OCI-LY1 (cell line): Measurements from ENCODE around the gene TRPM5.

Source experiments
- H2AFZ ChIP-seq: fragments of 200-600 bp; sonication (generic), shearing (Covaris generic); 2 replicates; pipeline ENCODE4 v1.6.0; 2014; ENCODE audit warnings: antibody characterized with exemption, mild to moderate bottlenecking, low read length
- H3F3A ChIP-seq: fragments of 200-600 bp; sonication (generic), shearing (Covaris generic); 2 replicates; pipeline ENCODE4 v1.6.0; 2014; ENCODE audit warnings: mild to moderate bottlenecking, antibody characterized with exemption, low read length, moderate library complexity; ENCODE audit not compliant: insufficient read depth
- H3K27ac ChIP-seq: fragments of 200-600 bp; sonication (generic); 2 replicates; pipeline ENCODE4 v1.5.1; 2014; ENCODE audit warnings: low read length, mixed run types, mild to moderate bottlenecking, low read depth; ENCODE audit not compliant: poor library complexity, severe bottlenecking
- H3K27me3 ChIP-seq: fragments of 200-600 bp; sonication (generic); 2 replicates; pipeline ENCODE4 v1.6.0; 2014; ENCODE audit warnings: antibody characterized with exemption, mild to moderate bottlenecking, low read length, moderate library complexity; ENCODE audit not compliant: insufficient read depth
- H3K36me3 ChIP-seq: fragments of 200-600 bp; sonication (generic); 2 replicates; pipeline ENCODE4 v1.6.1; 2014; ENCODE audit warnings: mild to moderate bottlenecking, antibody characterized with exemption, low read length, moderate library complexity, mixed read lengths; ENCODE audit not compliant: insufficient read depth
- H3K4me1 ChIP-seq: fragments of 200-600 bp; sonication (generic); 2 replicates; pipeline ENCODE4 v1.5.1; 2014; ENCODE audit warnings: mild to moderate bottlenecking, low read length, moderate library complexity; ENCODE audit not compliant: insufficient read depth, severe bottlenecking
- H3K4me2 ChIP-seq: fragments of 200-600 bp; sonication (generic), shearing (Covaris generic); 2 replicates; pipeline ENCODE4 v1.6.1; 2014; ENCODE audit warnings: low read length
- H3K4me3 ChIP-seq: fragments of 200-600 bp; sonication (generic); 2 replicates; pipeline ENCODE4 v1.5.1; 2014; ENCODE audit warnings: low read length, low read depth, mild to moderate bottlenecking, mixed read lengths; ENCODE audit not compliant: poor library complexity, severe bottlenecking
- H3K79me2 ChIP-seq: fragments of 200-600 bp; shearing (Covaris generic); 2 replicates; pipeline ENCODE4 v1.6.1; 2016; ENCODE audit warnings: mixed run types, low read length, mixed read lengths; ENCODE audit not compliant: insufficient read depth
- H3K9ac ChIP-seq: fragments of 200-600 bp; sonication (generic), shearing (Covaris generic); 2 replicates; pipeline ENCODE4 v1.6.1; 2014; ENCODE audit warnings: mild to moderate bottlenecking, low read length, mixed read lengths
- H3K9me2 ChIP-seq: fragments of 200-600 bp; sonication (generic), shearing (Covaris generic); 2 replicates; pipeline ENCODE4 v1.6.1; 2014; ENCODE audit warnings: low read depth, mild to moderate bottlenecking, low read length, mixed read lengths
- H3K9me3 ChIP-seq: fragments of 200-600 bp; shearing (Covaris generic); 2 replicates; pipeline ENCODE4 v1.6.1; 2014; ENCODE audit warnings: low read length, mixed read lengths
- H4K20me1 ChIP-seq: fragments of 200-600 bp; sonication (generic), shearing (Covaris generic); 2 replicates; pipeline ENCODE4 v1.6.0; 2016; ENCODE audit warnings: mild to moderate bottlenecking, low read length; ENCODE audit not compliant: insufficient read depth
- EZH2 ChIP-seq: fragments of 200-600 bp; sonication (generic), shearing (Covaris generic); IDR thresholded peaks from 2 replicates; pipeline ENCODE4 v1.8.0; 2017; ENCODE audit warnings: borderline replicate concordance, mixed run types, mild to moderate bottlenecking, antibody characterized with exemption, low read length, moderate library complexity, mixed read lengths
- TF ChIP-seq, protein P1 (sequence below): fragments of 200-600 bp; sonication (generic), shearing (Covaris generic); IDR thresholded peaks from 2 replicates; pipeline ENCODE4 v1.5.1; 2017; ENCODE audit warnings: mild to moderate bottlenecking, antibody characterized with exemption, low read length, moderate library complexity, mixed read lengths

TRPM5 gene

DNA sequence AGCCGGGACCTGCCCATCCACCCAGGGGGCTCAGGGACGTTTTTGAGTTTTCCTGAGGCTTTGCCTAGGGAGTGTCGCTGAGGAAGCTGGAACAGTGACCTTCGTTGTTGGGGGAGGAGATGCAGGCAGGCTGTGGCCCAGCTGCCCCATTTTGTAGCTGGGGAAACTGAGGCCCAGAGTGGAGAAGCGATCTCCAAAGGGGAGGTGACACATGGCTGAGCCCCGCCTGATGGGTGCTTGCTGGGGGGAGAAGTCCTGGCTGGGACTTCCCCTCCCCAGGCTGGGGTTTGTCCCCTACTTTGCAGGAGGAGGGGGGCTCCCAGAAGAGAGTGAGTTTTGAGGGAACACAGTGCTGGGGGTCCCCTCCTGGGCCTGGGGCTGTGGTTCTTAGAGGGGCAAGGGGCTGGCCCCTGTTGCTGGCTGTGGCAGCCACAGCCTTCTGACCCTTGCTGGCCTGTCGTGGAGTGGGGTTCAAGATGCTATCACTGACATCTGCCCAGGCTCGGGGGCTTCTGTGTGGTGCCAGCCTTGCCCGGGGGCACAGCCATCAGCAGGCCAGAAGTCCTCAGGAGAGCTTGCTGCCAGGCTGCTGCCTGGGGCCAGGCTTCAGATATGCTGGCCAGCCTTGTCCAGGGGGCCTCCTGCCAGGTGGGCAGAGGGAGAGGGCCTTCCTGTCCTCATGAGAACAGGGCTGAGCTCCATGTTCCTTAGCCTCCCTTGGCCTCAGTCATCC is 21.9 kb upstream of the TRPM5 start:
- no peak overlapping the region for H3K9ac ChIP-seq
- no peaks in the 10 kb centered on the region for H3K36me3 ChIP-seq
- no peak overlapping the region for H3K4me3 ChIP-seq
- no peak overlapping the region for H3K27ac ChIP-seq
- H3K4me1 ChIP-seq = no peaks in the 10 kb centered on the region
- H4K20me1 ChIP-seq = no peaks in the 10 kb centered on the region
- H3K79me2 ChIP-seq = no peaks in the 10 kb centered on the region
- no peak overlapping the region for H3K4me2 ChIP-seq
- H2AFZ ChIP-seq = no peak overlapping the region
- no peak for TF ChIP-seq EZH2
- TF ChIP-seq, protein P1, sequence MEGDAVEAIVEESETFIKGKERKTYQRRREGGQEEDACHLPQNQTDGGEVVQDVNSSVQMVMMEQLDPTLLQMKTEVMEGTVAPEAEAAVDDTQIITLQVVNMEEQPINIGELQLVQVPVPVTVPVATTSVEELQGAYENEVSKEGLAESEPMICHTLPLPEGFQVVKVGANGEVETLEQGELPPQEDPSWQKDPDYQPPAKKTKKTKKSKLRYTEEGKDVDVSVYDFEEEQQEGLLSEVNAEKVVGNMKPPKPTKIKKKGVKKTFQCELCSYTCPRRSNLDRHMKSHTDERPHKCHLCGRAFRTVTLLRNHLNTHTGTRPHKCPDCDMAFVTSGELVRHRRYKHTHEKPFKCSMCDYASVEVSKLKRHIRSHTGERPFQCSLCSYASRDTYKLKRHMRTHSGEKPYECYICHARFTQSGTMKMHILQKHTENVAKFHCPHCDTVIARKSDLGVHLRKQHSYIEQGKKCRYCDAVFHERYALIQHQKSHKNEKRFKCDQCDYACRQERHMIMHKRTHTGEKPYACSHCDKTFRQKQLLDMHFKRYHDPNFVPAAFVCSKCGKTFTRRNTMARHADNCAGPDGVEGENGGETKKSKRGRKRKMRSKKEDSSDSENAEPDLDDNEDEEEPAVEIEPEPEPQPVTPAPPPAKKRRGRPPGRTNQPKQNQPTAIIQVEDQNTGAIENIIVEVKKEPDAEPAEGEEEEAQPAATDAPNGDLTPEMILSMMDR = no peak
- H3K9me2 ChIP-seq = no peaks in the 10 kb centered on the region
- H3K9me3 ChIP-seq = no peaks in the 10 kb centered on the region
- H3F3A ChIP-seq = no peaks in the 10 kb centered on the region
- no peaks in the 10 kb centered on the region for H3K27me3 ChIP-seq

DNA sequence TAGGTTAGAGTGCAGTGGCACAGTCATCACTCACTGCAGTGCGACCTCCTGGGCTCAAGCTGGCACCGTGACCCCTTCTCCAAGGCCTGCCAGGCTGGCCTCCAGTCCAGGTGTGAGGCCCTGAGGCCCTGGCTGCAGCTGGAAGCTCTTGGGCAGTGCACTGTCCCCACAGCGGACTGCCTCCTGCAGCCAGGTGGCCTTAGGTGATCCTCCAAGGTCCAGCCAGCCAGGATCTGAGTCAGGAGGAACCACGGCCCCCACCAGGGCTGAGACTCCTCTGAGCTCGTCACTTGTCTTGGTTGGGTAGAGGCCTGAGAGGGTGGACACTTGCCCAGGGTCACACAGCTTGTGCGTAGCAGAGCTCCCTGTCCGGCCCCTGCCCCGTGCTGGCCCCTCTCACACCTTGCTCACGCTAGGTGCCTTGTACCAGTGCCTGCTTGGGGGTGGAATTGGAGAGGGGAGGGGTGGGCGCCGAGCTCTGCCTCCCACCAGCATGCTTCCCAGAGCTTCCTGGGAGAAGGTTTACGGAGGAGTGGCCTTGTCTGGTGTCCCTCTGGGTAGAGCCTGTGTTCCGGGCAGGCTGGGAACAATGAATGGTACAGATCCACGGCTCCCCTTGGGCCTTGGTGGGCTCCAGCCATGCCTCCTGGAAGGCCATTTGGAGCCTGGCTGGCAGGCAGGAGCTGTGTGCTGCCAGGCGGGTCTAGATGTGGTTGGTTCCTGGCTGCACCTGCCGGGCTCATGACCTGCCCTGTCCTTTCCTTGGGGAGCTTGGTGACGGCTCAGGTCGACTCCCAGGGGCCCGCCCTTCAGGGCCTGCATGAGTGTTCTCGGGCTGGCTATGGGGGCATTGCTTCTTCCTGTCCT is 21.1 kb upstream of the TRPM5 start:
- no peaks in the 10 kb centered on the region for H3K4me1 ChIP-seq
- H4K20me1 ChIP-seq = no peaks in the 10 kb centered on the region
- H3K79me2 ChIP-seq = no peaks in the 10 kb centered on the region
- H3K27me3 ChIP-seq = no peaks in the 10 kb centered on the region
- H2AFZ ChIP-seq = no peak overlapping the region
- no peak overlapping the region for H3K27ac ChIP-seq
- H3K9ac ChIP-seq = no peak overlapping the region
- H3K9me2 ChIP-seq = no peaks in the 10 kb centered on the region
- no peaks in the 10 kb centered on the region for H3F3A ChIP-seq
- TF ChIP-seq, protein P1 = no peak
- no peak for TF ChIP-seq EZH2
- no peak overlapping the region for H3K4me2 ChIP-seq
- no peak overlapping the region for H3K4me3 ChIP-seq
- no peaks in the 10 kb centered on the region for H3K36me3 ChIP-seq
- H3K9me3 ChIP-seq = no peaks in the 10 kb centered on the region

DNA sequence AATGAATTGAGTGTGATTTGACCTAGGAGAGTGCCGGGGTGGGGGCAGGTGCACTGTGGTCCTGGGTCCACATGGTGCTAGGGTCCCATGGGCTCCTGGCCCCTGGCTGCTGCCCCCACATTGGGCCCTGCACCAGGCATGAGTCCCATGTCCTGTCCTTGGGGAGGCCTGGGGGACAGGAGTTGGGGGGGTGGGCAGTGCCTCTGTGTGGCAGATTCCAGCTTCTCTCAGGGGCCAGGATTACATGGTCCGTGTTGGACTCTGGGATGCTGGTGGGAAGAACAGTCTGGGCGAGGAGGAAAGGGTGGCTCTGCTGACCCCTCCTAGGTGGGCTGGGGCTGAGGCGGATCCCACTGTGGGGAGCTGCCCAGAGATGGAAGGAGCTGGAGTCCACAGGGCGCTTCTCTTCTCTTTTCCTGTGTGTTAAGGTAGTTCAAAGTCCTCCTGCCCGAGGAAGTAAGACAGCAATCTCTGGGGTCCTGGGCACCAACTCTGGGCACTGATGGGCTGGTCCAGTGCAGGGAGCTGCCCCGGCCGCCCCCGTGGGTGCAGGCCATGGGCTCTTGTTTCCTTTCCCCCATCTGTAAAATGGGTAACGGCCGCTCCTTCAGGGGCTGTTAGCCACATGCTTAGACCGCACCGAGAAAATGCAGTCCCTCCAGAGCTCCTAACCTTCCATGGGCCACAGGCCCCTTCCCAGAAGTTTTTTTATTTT is 20.3 kb upstream of the TRPM5 start:
- H3K36me3 ChIP-seq = no peaks in the 10 kb centered on the region
- no peak overlapping the region for H3K4me3 ChIP-seq
- no peak overlapping the region for H2AFZ ChIP-seq
- H3K4me1 ChIP-seq = no peaks in the 10 kb centered on the region
- no peak overlapping the region for H3K27ac ChIP-seq
- H4K20me1 ChIP-seq = no peaks in the 10 kb centered on the region
- H3K79me2 ChIP-seq = no peaks in the 10 kb centered on the region
- no peaks in the 10 kb centered on the region for H3K9me2 ChIP-seq
- H3F3A ChIP-seq = no peaks in the 10 kb centered on the region
- no peak overlapping the region for H3K4me2 ChIP-seq
- TF ChIP-seq, protein P1 = no peak
- no peak overlapping the region for H3K9ac ChIP-seq
- no peaks in the 10 kb centered on the region for H3K9me3 ChIP-seq
- H3K27me3 ChIP-seq = no peaks in the 10 kb centered on the region
